H9 (cell line): ENCODE results near the gene RASSF3. TPM values are rescaled to one million over a fixed set of nuclear protein-coding genes. Genes with fewer than 3 reads are reported as not detected.

Experiments used
- DNase-seq: peaks from one replicate; pipeline ENCODE4 v3.0.0-alpha.2; 2017
- H2AFZ ChIP-seq: one replicate; pipeline ENCODE4 v1.6.1; 2013; ENCODE audit warnings: mild to moderate bottlenecking, low read length, control low read depth, moderate library complexity
- H2AK5ac ChIP-seq: 2 replicates; pipeline ENCODE4 v1.6.1; 2013; ENCODE audit warnings: low read length, control low read depth, mixed read lengths; ENCODE audit not compliant: insufficient read length
- H2BK120ac ChIP-seq: one replicate; pipeline ENCODE4 v1.6.1; 2013; ENCODE audit warnings: low read depth, mild to moderate bottlenecking, low read length, control low read depth, inconsistent platforms; ENCODE audit not compliant: poor library complexity, severe bottlenecking
- H2BK12ac ChIP-seq: 2 replicates; pipeline ENCODE4 v1.6.1; 2013; ENCODE audit warnings: low read length, control low read depth, mixed read lengths, low read depth; ENCODE audit not compliant: insufficient read length
- H2BK15ac ChIP-seq: 2 replicates; pipeline ENCODE4 v1.6.1; 2013; ENCODE audit warnings: low read depth, low read length, control low read depth
- H2BK20ac ChIP-seq: one replicate; pipeline ENCODE4 v1.6.1; 2013; ENCODE audit warnings: low read depth, mild to moderate bottlenecking, low read length, control low read depth, inconsistent platforms; ENCODE audit not compliant: poor library complexity, severe bottlenecking
- H2BK5ac ChIP-seq: 2 replicates; pipeline ENCODE4 v1.6.1; 2013; ENCODE audit warnings: low read length, control low read depth, mixed read lengths; ENCODE audit not compliant: insufficient read length
- H3K14ac ChIP-seq: 2 replicates; pipeline ENCODE4 v1.6.1; 2013; ENCODE audit warnings: low read length, control low read depth; ENCODE audit not compliant: insufficient read depth
- H3K18ac ChIP-seq: 2 replicates; pipeline ENCODE4 v1.6.1; 2013; ENCODE audit warnings: low read depth, mild to moderate bottlenecking, mixed read lengths, low read length, control low read depth; ENCODE audit not compliant: insufficient read length
- H3K23ac ChIP-seq: 2 replicates; pipeline ENCODE4 v1.6.1; 2013; ENCODE audit warnings: low read length, control low read depth, mixed read lengths, low read depth; ENCODE audit not compliant: insufficient read length
- H3K23me2 ChIP-seq: 2 replicates; pipeline ENCODE4 v1.6.1; 2013; ENCODE audit warnings: low read depth, mild to moderate bottlenecking, mixed read lengths, low read length, control low read depth; ENCODE audit not compliant: insufficient read length, poor library complexity, severe bottlenecking
- H3K27ac ChIP-seq: 2 replicates; pipeline ENCODE4 v1.5.1; 2013; ENCODE audit warnings: low read length, control low read depth, mixed read lengths, low read depth; ENCODE audit not compliant: insufficient read length
- H3K27me3 ChIP-seq: 2 replicates; pipeline ENCODE4 v1.6.1; 2013; ENCODE audit warnings: low read length, control low read depth, inconsistent platforms; ENCODE audit not compliant: insufficient read depth
- H3K4ac ChIP-seq: 2 replicates; pipeline ENCODE4 v1.6.1; 2013; ENCODE audit warnings: low read depth, mild to moderate bottlenecking, control low read depth, inconsistent platforms, low read length, moderate library complexity
- H3K4me1 ChIP-seq: 2 replicates; pipeline ENCODE4 v1.6.1; 2013; ENCODE audit warnings: low read length, control low read depth, inconsistent platforms; ENCODE audit not compliant: insufficient read depth
- H3K4me2 ChIP-seq: 2 replicates; pipeline ENCODE4 v1.6.1; 2013; ENCODE audit warnings: low read length, control low read depth, mixed read lengths; ENCODE audit not compliant: insufficient read length, insufficient read depth
- H3K56ac ChIP-seq: 2 replicates; pipeline ENCODE4 v1.6.1; 2013; ENCODE audit warnings: low read depth, mild to moderate bottlenecking, mixed read lengths, low read length, control low read depth; ENCODE audit not compliant: insufficient read length
- H3K79me1 ChIP-seq: 2 replicates; pipeline ENCODE4 v1.6.1; 2013; ENCODE audit warnings: low read depth, mild to moderate bottlenecking, moderate library complexity, low read length, control low read depth, inconsistent platforms; ENCODE audit not compliant: insufficient read depth, poor library complexity, severe bottlenecking
- H3K79me2 ChIP-seq: 2 replicates; pipeline ENCODE4 v1.6.1; 2013; ENCODE audit warnings: low read length, control low read depth, inconsistent platforms; ENCODE audit not compliant: insufficient read depth
- H3K9ac ChIP-seq: 2 replicates; pipeline ENCODE4 v1.6.1; 2013; ENCODE audit warnings: low read length, control low read depth, mixed read lengths; ENCODE audit not compliant: insufficient read length; ENCODE audit errors: extremely low read depth
- H3K9me3 ChIP-seq: one replicate; pipeline ENCODE4 v1.6.1; 2013; ENCODE audit warnings: low read depth, low read length, inconsistent platforms; ENCODE audit not compliant: control insufficient read depth
- H3T11ph ChIP-seq: one replicate; pipeline ENCODE4 v1.6.1; 2013; ENCODE audit warnings: mild to moderate bottlenecking, low read length, control low read depth, inconsistent platforms
- H4K20me1 ChIP-seq: one replicate; pipeline ENCODE4 v1.6.1; 2013; ENCODE audit not compliant: control insufficient read depth, insufficient read length, insufficient read depth
- H4K5ac ChIP-seq: 2 replicates; pipeline ENCODE4 v1.6.1; 2013; ENCODE audit warnings: low read depth, mild to moderate bottlenecking, mixed read lengths, low read length, control low read depth; ENCODE audit not compliant: insufficient read length
- H4K8ac ChIP-seq: replicated peaks from 2 replicates; pipeline ENCODE4 v1.6.1; 2013; ENCODE audit warnings: low read length, control low read depth, mixed read lengths, low read depth; ENCODE audit not compliant: insufficient read length
- H4K91ac ChIP-seq: 2 replicates; pipeline ENCODE4 v1.6.1; 2013; ENCODE audit warnings: low read depth, mild to moderate bottlenecking, moderate library complexity, mixed read lengths, low read length, control low read depth; ENCODE audit not compliant: insufficient read length
- H3K27ac Mint-ChIP-seq, 3 experiments: 2 replicates in 2 of 3; 3 replicates in 1 of 3; pipeline ENCODE4 v1.8.0; 2020 to 2021; ENCODE audit warnings: mixed read lengths in 3 of 3, mild to moderate bottlenecking in 1 of 3, moderate library complexity in 1 of 3
- H3K27me3 Mint-ChIP-seq: 2 replicates; pipeline ENCODE4 v1.8.0; 2021; ENCODE audit warnings: low read depth, mild to moderate bottlenecking, moderate library complexity, mixed read lengths
- H3K36me3 Mint-ChIP-seq, 3 experiments: 2 replicates in 2 of 3; 3 replicates in 1 of 3; pipeline ENCODE4 v1.8.0; 2020 to 2021; ENCODE audit warnings: low read depth in 3 of 3, mixed read lengths in 3 of 3; ENCODE audit not compliant: insufficient read depth in 1 of 3
- H3K4me1 Mint-ChIP-seq, 2 experiments: 2 replicates each; pipeline ENCODE4 v1.8.0; 2020; ENCODE audit warnings: mixed read lengths in 2 of 2
- H3K4me3 Mint-ChIP-seq, 2 experiments: 2 replicates in 1 of 2; 3 replicates in 1 of 2; pipeline ENCODE4 v1.8.0; 2020 to 2021; ENCODE audit warnings: mild to moderate bottlenecking in 2 of 2, mixed read lengths in 2 of 2, moderate library complexity in 1 of 2
- H3K9me3 Mint-ChIP-seq, 2 experiments: 2 replicates in 1 of 2; 3 replicates in 1 of 2; pipeline ENCODE4 v1.8.0; 2020; ENCODE audit warnings: mild to moderate bottlenecking in 2 of 2, mixed read lengths in 2 of 2, moderate library complexity in 1 of 2
- CTCF ChIP-seq: fragments of 200-600 bp; sonication (generic); conservative IDR thresholded peaks from 3 replicates; pipeline ENCODE4 v1.8.0; 2021; ENCODE audit warnings: antibody characterized with exemption, mild to moderate bottlenecking
- WGBS: extraction: QIAGEN DNeasy Blood & Tissue Kit; methylation state at CpG from one replicate; pipeline ENCODE4 v1.1.7; 2013; ENCODE audit warnings: missing lambda C conversion rate, low lambda C conversion rate, mixed read lengths; ENCODE audit not compliant: insufficient read length; ENCODE audit errors: extremely low coverage; 5-methylcytosine and 5-hydroxymethylcytosine counted together
- total RNA-seq: library from RNA; stranded (reverse); gene quantifications from 2 replicates; pipeline ENCODE4 v1.2.1, GENCODE V29; 2021

The RASSF3 gene
- total RNA-seq, 1 experiment from 2014 or later, result 45.1 TPM

- no peaks in the 10 kb centered on the region for H3K79me2 ChIP-seq
- H2BK5ac ChIP-seq, result no peak overlapping the region
- H2BK120ac ChIP-seq, result no peak overlapping the region
- no peak overlapping the region for H2BK12ac ChIP-seq
- H3K9ac ChIP-seq, result no peak overlapping the region
- TF ChIP-seq CTCF, result no peak
- H3K4me2 ChIP-seq, result no peak overlapping the region
- H4K5ac ChIP-seq, result no peak overlapping the region
- no peaks in the 10 kb centered on the region for H3K27me3 ChIP-seq
- H3K23me2 ChIP-seq, result no peaks in the 10 kb centered on the region
- Mint-ChIP-seq H3K27ac (no peak overlapping the region), H3K4me3 (no peak overlapping the region), H3K4me1 (peaks cover 4% of the 10 kb centered on the region in 2 experiments), H3K9me3 (no peaks in the 10 kb centered on the region), H3K36me3 (no peaks in the 10 kb centered on the region; a peak in 1 of 7 replicates), H3K27me3 (no peaks in the 10 kb centered on the region)
- H2BK15ac ChIP-seq, result no peak overlapping the region
- no peaks in the 10 kb centered on the region for H4K20me1 ChIP-seq
- no peaks in the 10 kb centered on the region for H3K9me3 ChIP-seq
- no peak for DNase-seq
- no peak overlapping the region for H4K8ac ChIP-seq
- H3T11ph ChIP-seq, result no peak overlapping the region
- H3K4me1 ChIP-seq, result no peaks in the 10 kb centered on the region; the same call in 1 of the 2 replicates
- no peak overlapping the region for H3K18ac ChIP-seq
- no CpG with 5 or more reads among the region's 4 CpGs for WGBS
- H3K23ac ChIP-seq, result no peak overlapping the region
- no peak overlapping the region for H2BK20ac ChIP-seq
- H3K27ac ChIP-seq, result no peak overlapping the region
- H3K56ac ChIP-seq, result no peak overlapping the region
- no peak overlapping the region for H2AFZ ChIP-seq
- H2AK5ac ChIP-seq, result no peak overlapping the region
- H3K4ac ChIP-seq, result no peak overlapping the region
- no peaks in the 10 kb centered on the region for H3K79me1 ChIP-seq
- no peak overlapping the region for H4K91ac ChIP-seq
- H3K14ac ChIP-seq, result no peak overlapping the region
Measured at GRCh38 chr12:64603183-64603841, 7.0 kb upstream of the RASSF3 start.
